Fibroblast of skin of back (primary cell): ENCODE results near the gene SLC9A6.
"Not testable (repeated sequence)": the region's sequence is repeated elsewhere in the genome, so short reads cannot be mapped to it uniquely, and the experiment has no call there.

Experiments
- DNase-seq: peaks from one replicate; pipeline ENCODE4 v3.0.0-alpha.2; 2013

The SLC9A6 gene

DNA sequence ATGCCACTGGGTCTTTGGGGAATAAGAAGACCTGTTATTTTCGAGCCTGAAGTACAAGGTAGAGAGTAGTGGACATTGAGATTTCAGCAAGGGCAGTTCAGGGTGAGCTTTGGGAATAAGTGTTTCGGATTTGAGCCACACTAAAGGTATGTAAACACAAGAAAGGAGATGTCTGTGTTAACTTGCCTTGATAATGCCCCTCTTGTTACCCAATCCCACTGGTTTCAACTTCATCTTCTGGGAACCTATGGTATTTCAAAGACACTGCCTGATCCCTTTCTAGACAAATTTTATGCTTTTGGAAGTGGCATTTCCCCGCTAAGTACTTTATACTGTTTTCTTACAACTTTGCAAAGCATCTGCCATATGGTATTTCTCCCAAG lies 79.4 kb downstream of the SLC9A6 start:
- no peak for DNase-seq

DNA sequence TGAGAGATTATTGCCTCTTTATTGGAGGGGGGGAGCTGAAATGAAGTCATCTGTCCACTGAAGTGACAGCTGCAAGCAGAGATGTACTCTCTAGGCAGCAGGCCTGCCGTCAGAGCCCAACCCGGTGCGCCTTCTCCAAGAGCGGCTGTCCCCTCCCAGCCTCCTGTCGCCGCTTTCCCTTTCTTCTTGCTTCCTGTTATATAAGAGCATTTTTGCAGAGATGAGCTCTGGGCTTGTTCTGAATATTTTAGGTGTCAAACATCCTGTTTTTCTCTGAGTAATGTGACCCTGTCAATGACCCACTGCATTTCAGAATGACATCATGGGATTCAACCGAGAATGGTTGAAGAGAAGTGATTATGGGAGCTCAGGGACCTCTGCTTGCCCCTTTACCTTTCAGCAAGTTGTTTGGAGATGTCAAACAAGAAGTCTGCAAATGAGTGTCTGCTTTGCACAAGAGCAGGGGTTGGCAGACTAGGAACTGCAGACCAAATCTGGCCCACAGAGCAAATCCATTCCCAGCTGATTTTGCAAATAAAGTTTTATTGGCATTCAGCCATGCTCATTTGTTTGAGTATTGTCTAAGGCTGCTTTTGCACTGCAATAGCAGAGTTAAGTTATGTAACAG lies 79.9 kb downstream of the SLC9A6 start:
- peak; percentile 85 for DNase-seq

- DNase-seq: no peak
Measured at GRCh38 chrX:136067097-136067496, 81.9 kb downstream of the SLC9A6 start.

- no peak for DNase-seq
Measured at GRCh38 chrX:136067966-136068365, 82.7 kb downstream of the SLC9A6 start.

GRCh38 chrX:136076942-136077341 lies 91.7 kb downstream of the SLC9A6 start:
- DNase-seq: no peak

DNA sequence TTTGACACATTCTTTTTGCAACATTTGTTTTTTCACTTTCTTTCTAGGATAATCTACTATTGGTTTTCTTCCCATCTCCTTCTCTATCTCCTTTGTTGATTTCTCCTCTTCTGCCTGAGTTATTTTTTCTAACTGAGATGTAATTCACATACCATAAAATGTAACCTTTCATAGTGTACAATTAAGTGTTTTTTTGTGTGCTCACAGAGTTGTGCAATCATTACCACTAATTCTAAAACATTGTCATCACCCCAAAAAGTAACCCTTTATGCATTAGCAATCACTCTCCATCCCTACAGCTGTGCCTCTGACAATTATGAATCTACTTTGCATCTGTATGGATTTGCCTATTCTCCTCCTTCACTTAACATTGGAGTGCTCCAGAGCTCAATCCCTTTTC lies 95.5 kb downstream of the SLC9A6 start:
- no peak for DNase-seq

DNA sequence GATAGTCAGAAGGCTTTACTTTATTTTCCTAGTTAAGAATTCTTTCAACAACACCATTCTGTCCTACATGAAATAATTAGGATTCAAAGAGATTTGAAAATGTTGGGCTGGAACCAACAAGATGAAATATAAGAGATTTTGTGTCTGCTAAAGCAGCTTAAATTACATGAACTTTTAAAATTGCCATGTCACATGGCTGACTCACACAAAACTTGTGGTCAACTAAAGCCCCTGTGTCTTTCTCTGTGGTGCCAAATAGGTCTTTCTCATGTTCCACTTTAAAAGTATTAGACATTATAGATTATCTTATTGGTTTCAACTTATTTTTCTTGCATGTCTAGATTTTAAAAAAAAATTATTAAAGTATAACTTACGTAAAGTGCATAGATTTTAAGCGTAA lies 101.3 kb downstream of the SLC9A6 start:
- DNase-seq: peak; percentile 58

DNA sequence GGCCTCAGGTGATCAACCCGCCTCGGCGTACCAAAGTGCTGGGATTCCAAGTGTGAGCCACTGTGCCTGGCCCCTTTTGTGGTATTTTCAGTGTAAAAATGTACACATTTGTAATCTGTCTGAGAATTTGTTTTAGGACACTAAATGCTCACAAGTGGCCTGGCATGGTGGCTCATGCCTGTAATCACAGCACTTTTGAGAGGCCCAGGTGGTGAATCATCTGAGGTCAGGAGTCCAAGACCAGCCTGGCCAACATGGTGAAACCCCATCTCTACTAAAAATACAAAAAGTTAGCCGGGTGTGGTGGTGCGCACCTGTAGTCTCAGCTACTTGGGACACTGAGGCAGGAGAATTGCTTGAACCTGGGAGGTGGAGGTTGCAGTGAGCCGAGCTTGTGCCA lies 106.7 kb downstream of the SLC9A6 start:
- DNase-seq: not testable (repeated sequence)

- DNase-seq: no peak
Measured at GRCh38 chrX:136094962-136095361, 109.7 kb downstream of the SLC9A6 start.
